GM12878 (cell line): ENCODE data around the gene BHLHA9. TPM values are rescaled to one million over a fixed set of nuclear protein-coding genes. Genes with fewer than 3 reads are reported as not detected.

Experiments
- ATAC-seq: fragments of 200-7000 bp; cut with Tn5 transposase; 3 replicates; pipeline ENCODE4 v1.9.1; 2020; ENCODE audit warnings: mild to moderate bottlenecking, moderate library complexity
- BruUV-seq: library from RNA; stranded (reverse); fragments of 400-500 nt; replicated peaks from 2 replicates; lab custom pipeline; 2021; lab: Mats Ljungman, UMichigan
- CTCF ChIA-PET: fragments of 300-600 bp; sonication (Branson Sonifier 250); formaldehyde crosslinking; extraction: SDS; loops from one replicate; lab custom pipeline; 2021; ENCODE audit warnings: inconsistent platforms; lab: Yijun Ruan, JAX
- POLR2A ChIA-PET: fragments of 350-600 bp; formaldehyde crosslinking; extraction: SDS; loops from one replicate; lab custom pipeline; 2021; ENCODE audit warnings: inconsistent platforms; lab: Charles Lee
- RAD21 ChIA-PET: fragments of 300-600 bp; sonication (Branson Sonifier 250); formaldehyde crosslinking; loops from one replicate; lab custom pipeline; 2023; ENCODE audit warnings: antibody characterized with exemption; ENCODE audit not compliant: unreplicated experiment; lab: Charles Lee
- SMC1A ChIA-PET: fragments of 300-600 bp; sonication (Branson Sonifier 250); formaldehyde crosslinking; loops from one replicate; lab custom pipeline; 2023; ENCODE audit not compliant: unreplicated experiment, uncharacterized antibody; lab: Charles Lee
- DNase-seq: peaks from one replicate; pipeline ENCODE4 v3.0.0-alpha.2; 2011; ENCODE audit warnings: low read depth, low spot score
- FAIRE-seq: peaks from 3 replicates; lab custom pipeline; 2011; peaks lifted over from hg19 to GRCh38; lab: Jason Lieb, UNC
- H2AFZ ChIP-seq: 2 replicates; pipeline ENCODE4 v1.6.0; 2011; ENCODE audit warnings: low read depth, low read length, control low read depth; ENCODE audit not compliant: control insufficient read depth
- H3K27ac ChIP-seq: 2 replicates; pipeline ENCODE4 v1.5.1; 2011; ENCODE audit warnings: control low read depth; ENCODE audit not compliant: control insufficient read depth, insufficient read depth
- H3K27me3 ChIP-seq, 2 experiments: replicated peaks in 1 of 2; 2 replicates each; pipeline versions ENCODE4 v1.6.0 to v1.6.1; 2011; ENCODE audit warnings: low read length in 1 of 2; ENCODE audit not compliant: control insufficient read depth in 2 of 2, insufficient read depth in 2 of 2
- H3K36me3 ChIP-seq, 2 experiments: 2 replicates each; pipeline ENCODE4 v1.5.1; 2011; ENCODE audit warnings: low read length in 1 of 2; ENCODE audit not compliant: control insufficient read depth in 2 of 2, insufficient read depth in 2 of 2
- H3K4me1 ChIP-seq: 2 replicates; pipeline ENCODE4 v1.6.1; 2011; ENCODE audit warnings: mild to moderate bottlenecking, low read length, moderate library complexity, mixed read lengths; ENCODE audit not compliant: control insufficient read depth, insufficient read depth
- H3K4me2 ChIP-seq: 2 replicates; pipeline ENCODE4 v1.6.0; 2011; ENCODE audit warnings: control low read depth; ENCODE audit not compliant: control insufficient read depth, insufficient read depth
- H3K4me3 ChIP-seq: fragments of 200-600 bp; sonication (generic); 2 replicates; pipeline ENCODE4 v1.5.1; 2016
- H3K79me2 ChIP-seq: 2 replicates; pipeline ENCODE4 v1.6.0; 2011; ENCODE audit warnings: low read length; ENCODE audit not compliant: control insufficient read depth, insufficient read depth
- H3K9ac ChIP-seq: 2 replicates; pipeline ENCODE4 v1.8.0; 2011; ENCODE audit warnings: low read length, control low read depth, mixed read lengths; ENCODE audit not compliant: control insufficient read depth, insufficient read depth
- H3K9me3 ChIP-seq: replicated peaks from 3 replicates; pipeline ENCODE4 v1.5.1; 2011; ENCODE audit warnings: mild to moderate bottlenecking, low read length; ENCODE audit not compliant: control insufficient read depth, insufficient read depth
- H4K20me1 ChIP-seq: 2 replicates; pipeline ENCODE4 v1.6.0; 2011; ENCODE audit not compliant: control insufficient read depth, insufficient read depth
- CTCF ChIP-seq, 3 experiments: IDR thresholded peaks in 2 of 3; conservative IDR thresholded peaks in 1 of 3; 2 replicates each; pipeline ENCODE4 v1.5.1; 2011; ENCODE audit warnings: low read depth in 3 of 3, low read length in 3 of 3, mild to moderate bottlenecking in 3 of 3, control low read depth in 2 of 3, moderate library complexity in 2 of 3, inconsistent platforms in 1 of 3, mixed read lengths in 1 of 3; ENCODE audit not compliant: control insufficient read depth in 2 of 3, insufficient read depth in 1 of 3; ENCODE audit errors: extremely low read depth in 1 of 3
- JUND ChIP-seq: IDR thresholded peaks from 2 replicates; pipeline ENCODE4 v1.6.1; 2012; ENCODE audit warnings: low read depth, mild to moderate bottlenecking, low read length, improper control_type of control experiment, moderate library complexity
- LARP7 ChIP-seq: fragments of 450-650 bp; IDR thresholded peaks from 2 replicates; pipeline ENCODE4 v1.6.1; 2017; ENCODE audit warnings: mild to moderate bottlenecking
- MYC ChIP-seq: IDR thresholded peaks from 2 replicates; pipeline ENCODE4 v1.6.1; 2011; ENCODE audit warnings: mild to moderate bottlenecking, low read length, moderate library complexity, inconsistent platforms; ENCODE audit not compliant: insufficient read depth, insufficient replicate concordance, insufficient read length, severe bottlenecking
- NBN ChIP-seq: fragments of 450-650 bp; IDR thresholded peaks from 2 replicates; pipeline ENCODE4 v1.6.1; 2016
- REST ChIP-seq: IDR thresholded peaks from 2 replicates; pipeline ENCODE4 v1.6.1; 2012; ENCODE audit warnings: mild to moderate bottlenecking, low read depth, low read length
- ZNF274 ChIP-seq: IDR thresholded peaks from one replicate; pipeline ENCODE4 v1.8.0; 2011; ENCODE audit not compliant: insufficient read length, insufficient read depth
- ZNF384 ChIP-seq: IDR thresholded peaks from 2 replicates; pipeline ENCODE4 v1.6.1; 2012; ENCODE audit warnings: low read depth, mild to moderate bottlenecking, low read length, improper control_type of control experiment, borderline replicate concordance
- WGBS: methylation state at CpG from one replicate; pipeline ENCODE4 v1.1.6; 2016; ENCODE audit warnings: low lambda C conversion rate; ENCODE audit not compliant: insufficient replicate concordance, insufficient coverage; ENCODE audit errors: missing lambda C conversion rate; 5-methylcytosine and 5-hydroxymethylcytosine counted together
- in situ Hi-C: fragments of 300-500 bp; cut with MboI; formaldehyde crosslinking; loops from 9 replicates; pipeline ENCODE4 v1.14.3; 2018; ENCODE audit warnings: mixed read lengths
- intact Hi-C: fragments of 100-400 bp; cut with micrococcal nuclease; formaldehyde crosslinking; loops from one replicate; pipeline ENCODE4 v1.14.2; 2022; ENCODE audit not compliant: unreplicated experiment
- polyA plus RNA-seq, 11 experiments: library from polyadenylated mRNA; depleted of rRNA in 4 of 11; unstranded in 6 of 11; stranded (reverse) in 5 of 11; fragments of >200 nt; fragmentation: Nextera tagmentation in 4 of 11; fragmentation: Illumina TruSeq in 1 of 11; extraction: Ambion mirVana in 4 of 11; extraction: Trizol in 1 of 11; gene quantifications; 1 replicate in 1 of 11; 2 replicates in 10 of 11; pipeline versions ENCODE4 v1.2.1 to v1.2.3, GENCODE V29; 2011 to 2016; ENCODE audit warnings: inconsistent platforms in 2 of 11, missing spikeins in 2 of 11, low read depth in 1 of 11
- total RNA-seq, 4 experiments: library from RNA; depleted of rRNA in 3 of 4; stranded (reverse); fragments of >200 nt in 3 of 4; fragmentation: Illumina TruSeq in 1 of 4; extraction: Trizol in 1 of 4; gene quantifications; 2 replicates each; pipeline versions ENCODE4 v1.2.1 to v1.2.3, GENCODE V29; 2013 to 2021

Gene BHLHA9
- total and polyA plus RNA-seq, 10 of the 15 experiments (the other 5 are each of a cell fraction or from before 2014, with no cell fraction given), result not detected

- TF ChIP-seq CTCF (IDR thresholded peaks at IDR 0.05 in 2 of 3, conservative IDR thresholded peaks at IDR 0.05 in 1 of 3; ENCODE audit: control insufficient read depth in 2 of 3, extremely low read depth in 1 of 3, insufficient read depth in 1 of 3, low read depth in 3 of 3, low read length in 3 of 3), result no peak
- TF ChIP-seq, all 136 proteins: peak for 0
These were observed 43.2 kb downstream of the BHLHA9 start (continued) for GRCh38 chr17:1313270-1314005.

GRCh38 chr17:1315409-1315808 is 45.2 kb downstream of the BHLHA9 start:
- no peaks in the 10 kb centered on the region for H4K20me1 ChIP-seq
- no peaks in the 10 kb centered on the region for H3K79me2 ChIP-seq
- no peak overlapping the region for H3K27ac ChIP-seq
- H3K9me3 ChIP-seq, result no peaks in the 10 kb centered on the region; the same call in 2 of the 3 replicates
- no peak for DNase-seq
- ChIA-PET CTCF (interaction anchor here (0.6 to 0.8 kb wide), 2 partner anchors 17 to 36 kb away, joined by 3 to 4 read pairs; no protein-coding TSS in a partner anchor), RAD21 (interaction anchor here (0.6 to 1.3 kb wide), 2 partner anchors 17 to 34 kb away, joined by 3 read pairs; no protein-coding TSS in a partner anchor)
- no peak overlapping the region for H3K9ac ChIP-seq
- TF ChIP-seq MYC, result no peak
- TF ChIP-seq ZNF274, result no peak
- no peak for TF ChIP-seq ZNF384
- TF ChIP-seq REST, result no peak
- TF ChIP-seq NBN, result no peak
- no peak for TF ChIP-seq LARP7
- TF ChIP-seq JUND, result no peak
- TF ChIP-seq, all 136 proteins: peak for 0
- WGBS, result 45% methylated on average over 10 of the region's 10 CpGs
- POLR2A ChIA-PET, result no interaction called here
- H3K4me3 ChIP-seq, result no peak overlapping the region
- H3K36me3 ChIP-seq, result no peaks in the 10 kb centered on the region
- in situ Hi-C loops (no loop called here), intact Hi-C loops (no loop called here)
- H3K27me3 ChIP-seq, result no peaks in the 10 kb centered on the region; a peak in 1 of 4 replicates
- ATAC-seq, result no peak
- BruUV-seq, result no TSS peak
- H2AFZ ChIP-seq, result no peak overlapping the region
- SMC1A ChIA-PET, result interaction anchor here (0.6 kb wide), 1 partner anchor 50 kb away, joined by 3 read pairs; no protein-coding TSS in a partner anchor
- no peaks in the 10 kb centered on the region for H3K4me1 ChIP-seq
- no peak overlapping the region for H3K4me2 ChIP-seq
- FAIRE-seq, result no peak
